GM23338 (cell line): ENCODE measurements around the gene TLR7. TPM values are rescaled to one million over a fixed set of nuclear protein-coding genes. Genes with fewer than 3 reads are reported as not detected.

Experiments used
- ATAC-seq: fragments of 200-7000 bp; cut with Tn5 transposase; 3 replicates; pipeline ENCODE4 v1.9.1; 2020
- DNase-seq: peaks from one replicate; pipeline ENCODE4 v3.0.0-alpha.2; 2015; ENCODE audit warnings: low spot score
- H2AFZ ChIP-seq: fragments of 200-600 bp; sonication (generic); 2 replicates; pipeline ENCODE4 v1.8.0; 2016; ENCODE audit warnings: antibody characterized with exemption, mild to moderate bottlenecking, moderate library complexity
- H3F3A ChIP-seq: fragments of 200-600 bp; sonication (generic); replicated peaks from 2 replicates; pipeline ENCODE4 v1.8.0; 2017; ENCODE audit warnings: antibody characterized with exemption, mixed run types, low read depth
- H3K27ac ChIP-seq: fragments of 200-600 bp; sonication (generic); 2 replicates; pipeline ENCODE4 v1.6.1; 2016; ENCODE audit warnings: low read depth
- H3K27me3 ChIP-seq: fragments of 200-600 bp; sonication (generic); 2 replicates; pipeline ENCODE4 v1.8.0; 2016; ENCODE audit warnings: mild to moderate bottlenecking, mixed run types, moderate library complexity; ENCODE audit not compliant: insufficient read depth
- H3K36me3 ChIP-seq: fragments of 200-600 bp; sonication (generic); 2 replicates; pipeline ENCODE4 v1.8.0; 2016; ENCODE audit warnings: mild to moderate bottlenecking; ENCODE audit not compliant: insufficient read depth
- H3K4me1 ChIP-seq: fragments of 200-600 bp; sonication (generic); 2 replicates; pipeline ENCODE4 v1.8.0; 2016; ENCODE audit warnings: mild to moderate bottlenecking, moderate library complexity; ENCODE audit not compliant: insufficient read depth
- H3K4me2 ChIP-seq: fragments of 200-600 bp; sonication (generic); 2 replicates; pipeline ENCODE4 v1.7.1; 2017; ENCODE audit warnings: mixed run types
- H3K4me3 ChIP-seq: fragments of 200-600 bp; sonication (generic); 2 replicates; pipeline ENCODE4 v1.6.1; 2016; ENCODE audit warnings: mixed run types
- H3K79me2 ChIP-seq: fragments of 200-600 bp; sonication (generic); replicated peaks from 2 replicates; pipeline ENCODE4 v1.8.0; 2017; ENCODE audit warnings: mild to moderate bottlenecking; ENCODE audit not compliant: insufficient read depth
- H3K9me2 ChIP-seq: fragments of 200-600 bp; sonication (generic); 2 replicates; pipeline ENCODE4 v1.8.0; 2017; ENCODE audit not compliant: insufficient read depth
- H4K20me1 ChIP-seq: fragments of 200-600 bp; sonication (generic); replicated peaks from 2 replicates; pipeline ENCODE4 v1.8.0; 2017; ENCODE audit warnings: mild to moderate bottlenecking; ENCODE audit not compliant: insufficient read depth
- H3K27ac Mint-ChIP-seq: 2 replicates; pipeline ENCODE4 v1.8.0; 2020; ENCODE audit warnings: inconsistent platforms, mild to moderate bottlenecking, moderate library complexity, mixed read lengths
- H3K27me3 Mint-ChIP-seq: 3 replicates; pipeline ENCODE4 v1.8.0; 2022; ENCODE audit warnings: low read depth, mild to moderate bottlenecking, moderate library complexity, mixed read lengths, inconsistent platforms; ENCODE audit not compliant: insufficient read depth, poor library complexity
- H3K36me3 Mint-ChIP-seq: 3 replicates; pipeline ENCODE4 v1.8.0; 2021; ENCODE audit warnings: low read depth, mild to moderate bottlenecking, inconsistent platforms, moderate library complexity, mixed read lengths
- H3K4me1 Mint-ChIP-seq: 3 replicates; pipeline ENCODE4 v1.8.0; 2020; ENCODE audit warnings: mild to moderate bottlenecking, inconsistent platforms, mixed read lengths
- H3K4me3 Mint-ChIP-seq: 3 replicates; pipeline ENCODE4 v1.8.0; 2021; ENCODE audit warnings: moderate library complexity, mild to moderate bottlenecking, inconsistent platforms, mixed read lengths
- H3K9me3 Mint-ChIP-seq: 3 replicates; pipeline ENCODE4 v1.8.0; 2020; ENCODE audit warnings: moderate library complexity, mild to moderate bottlenecking, inconsistent platforms, mixed read lengths
- EZH2 ChIP-seq: fragments of 200-600 bp; sonication (generic); IDR thresholded peaks from one replicate; pipeline ENCODE4 v1.8.0; 2017; ENCODE audit warnings: antibody characterized with exemption, mild to moderate bottlenecking, low read depth; ENCODE audit not compliant: unreplicated experiment
- NANOG ChIP-seq: IDR thresholded peaks from 2 replicates; pipeline ENCODE4 v1.6.1; 2016; ENCODE audit warnings: antibody characterized with exemption, borderline replicate concordance
- POLR2AphosphoS5 ChIP-seq: IDR thresholded peaks from 2 replicates; pipeline ENCODE4 v1.6.1; 2016; ENCODE audit warnings: antibody characterized with exemption, low read depth
- STAT1 ChIP-seq: IDR thresholded peaks from one replicate; pipeline ENCODE4 v1.6.1; 2016; ENCODE audit warnings: antibody characterized with exemption; ENCODE audit not compliant: unreplicated experiment
- ZNF114 ChIP-seq: fragments of 250-450 bp; sonication (Bioruptor Pico); IDR thresholded peaks from 2 replicates; pipeline ENCODE4 v1.5.0; 2020; ENCODE audit warnings: mild to moderate bottlenecking, moderate library complexity
- ZNF462 ChIP-seq: fragments of 250-450 bp; sonication (Bioruptor Pico); IDR thresholded peaks from 2 replicates; pipeline ENCODE4 v1.5.0; 2020; ENCODE audit warnings: mild to moderate bottlenecking, moderate library complexity
- polyA plus RNA-seq: library from polyadenylated mRNA; unstranded; fragments of >200 nt; fragmentation: Nextera tagmentation; extraction: Ambion mirVana; gene quantifications from 2 replicates; pipeline ENCODE4 v1.2.1, GENCODE V29; 2016
- total RNA-seq: library from RNA; depleted of rRNA; stranded (reverse); fragments of >200 nt; shearing (Covaris generic); gene quantifications from 2 replicates; pipeline ENCODE4 v1.2.3, GENCODE V29; 2014

The TLR7 gene
- total and polyA plus RNA-seq, 2 experiments from 2014 or later: not detected

DNA sequence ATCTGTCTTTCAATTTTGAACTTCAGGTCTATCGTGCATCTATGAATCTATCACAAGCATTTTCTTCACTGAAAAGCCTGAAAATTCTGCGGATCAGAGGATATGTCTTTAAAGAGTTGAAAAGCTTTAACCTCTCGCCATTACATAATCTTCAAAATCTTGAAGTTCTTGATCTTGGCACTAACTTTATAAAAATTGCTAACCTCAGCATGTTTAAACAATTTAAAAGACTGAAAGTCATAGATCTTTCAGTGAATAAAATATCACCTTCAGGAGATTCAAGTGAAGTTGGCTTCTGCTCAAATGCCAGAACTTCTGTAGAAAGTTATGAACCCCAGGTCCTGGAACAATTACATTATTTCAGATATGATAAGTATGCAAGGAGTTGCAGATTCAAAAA is 19.7 kb downstream of the TLR7 start (continued):
- TF ChIP-seq ZNF462: no peak
- TF ChIP-seq NANOG: no peak
- TF ChIP-seq STAT1: no peak
- no peak for TF ChIP-seq POLR2AphosphoS5
- TF ChIP-seq EZH2: no peak

DNA sequence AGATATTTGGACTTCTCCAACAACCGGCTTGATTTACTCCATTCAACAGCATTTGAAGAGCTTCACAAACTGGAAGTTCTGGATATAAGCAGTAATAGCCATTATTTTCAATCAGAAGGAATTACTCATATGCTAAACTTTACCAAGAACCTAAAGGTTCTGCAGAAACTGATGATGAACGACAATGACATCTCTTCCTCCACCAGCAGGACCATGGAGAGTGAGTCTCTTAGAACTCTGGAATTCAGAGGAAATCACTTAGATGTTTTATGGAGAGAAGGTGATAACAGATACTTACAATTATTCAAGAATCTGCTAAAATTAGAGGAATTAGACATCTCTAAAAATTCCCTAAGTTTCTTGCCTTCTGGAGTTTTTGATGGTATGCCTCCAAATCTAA is 20.3 kb downstream of the TLR7 start:
- H3K9me3 Mint-ChIP-seq: no peaks in the 10 kb centered on the region
- Histone ChIP-seq H3K27ac (no peak overlapping the region), H3K27me3 (no peaks in the 10 kb centered on the region), H3K4me3 (no peak overlapping the region), H3F3A (no peaks in the 10 kb centered on the region), H3K79me2 (no peaks in the 10 kb centered on the region), H3K36me3 (no peaks in the 10 kb centered on the region), H4K20me1 (no peaks in the 10 kb centered on the region), H3K4me1 (no peaks in the 10 kb centered on the region), H2AFZ (no peak overlapping the region), H3K4me2 (no peak overlapping the region), H3K9me2 (no peaks in the 10 kb centered on the region)
- H3K36me3 Mint-ChIP-seq: no peaks in the 10 kb centered on the region
- DNase-seq (no peak), ATAC-seq (no peak)
- no peak overlapping the region for H3K4me3 Mint-ChIP-seq
- TF ChIP-seq ZNF114 (CRISPR knock-in tag): no peak
- TF ChIP-seq STAT1: no peak
- no peaks in the 10 kb centered on the region for H3K4me1 Mint-ChIP-seq
- no peak overlapping the region for H3K27ac Mint-ChIP-seq
- no peaks in the 10 kb centered on the region for H3K27me3 Mint-ChIP-seq
